ENCODE results near the gene PRICKLE4. TPM values are rescaled to one million over a fixed set of nuclear protein-coding genes. Genes with fewer than 3 reads are reported as not detected.

PRICKLE4 gene
- total and polyA plus RNA-seq, 2 of the 8 experiments (the other 6 are each of a cell fraction or from before 2014, with no cell fraction given): 0.32 to 1.4 TPM

DNA sequence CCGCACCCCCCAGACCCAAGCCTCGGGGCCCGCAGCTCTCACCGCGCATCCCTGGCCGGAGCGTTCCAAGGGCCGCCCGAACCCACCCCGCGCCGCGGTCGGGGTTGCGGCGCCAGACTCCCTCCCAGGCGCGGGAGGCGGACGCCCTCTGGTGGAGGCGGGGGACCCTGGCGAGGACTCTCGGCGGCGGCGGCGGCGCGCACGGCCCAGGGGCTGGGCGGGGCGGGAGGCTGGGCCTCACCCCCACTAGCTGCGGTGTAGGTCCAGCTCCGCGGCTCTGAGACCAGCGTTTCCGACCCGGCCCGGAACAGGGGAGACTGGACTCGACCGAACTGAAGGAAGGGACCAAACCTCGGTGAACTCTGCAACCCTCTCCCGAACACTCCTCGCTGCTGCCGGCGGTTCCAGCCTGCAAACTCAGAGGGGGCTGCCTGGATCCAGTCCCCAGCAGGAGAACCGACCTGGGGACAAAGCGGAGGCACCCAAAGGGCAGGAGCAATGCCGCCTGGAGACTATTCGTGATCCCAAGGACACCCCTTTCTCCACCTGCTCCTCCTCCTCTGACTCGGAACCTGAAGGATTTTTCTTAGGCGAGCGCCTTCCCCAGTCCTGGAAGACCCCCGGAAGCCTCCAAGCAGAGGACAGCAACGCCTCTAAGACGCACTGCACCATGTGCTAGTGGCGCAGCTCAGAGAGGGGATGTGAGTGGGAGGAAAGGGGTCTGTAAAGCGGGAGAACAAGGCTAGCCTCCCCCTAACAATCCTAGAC is 6.1 kb downstream of the PRICKLE4 start (continued):
- no peak for TF ChIP-seq TAF1 (IDR thresholded peaks at IDR 0.05; ENCODE audit: low read depth, low read length)
- TF ChIP-seq KDM1A (IDR thresholded peaks at IDR 0.05; ENCODE audit: borderline replicate concordance, low read length): no peak
- TF ChIP-seq RFX5 (IDR thresholded peaks at IDR 0.05; ENCODE audit: borderline replicate concordance, low read depth, low read length): no peak
